GM19025 (cell line): ENCODE measurements around the gene BEND3.
"Not testable (repeated sequence)": the region's sequence is repeated elsewhere in the genome, so short reads cannot be mapped to it uniquely, and the experiment has no call there.

Source experiments
- ATAC-seq: cut with Tn5 transposase; IDR thresholded peaks from one replicate; pipeline ENCODE4 v1.9.1; 2021; ENCODE audit warnings: mild to moderate bottlenecking, low read depth, moderate library complexity; ENCODE audit not compliant: unreplicated experiment

BEND3 gene

GRCh38 chr6:107084459-107084858 lies 30.9 kb downstream of the BEND3 start:
- ATAC-seq, result not testable (repeated sequence)

GRCh38 chr6:107083921-107084320 lies 31.4 kb downstream of the BEND3 start:
- ATAC-seq, result no peak

DNA sequence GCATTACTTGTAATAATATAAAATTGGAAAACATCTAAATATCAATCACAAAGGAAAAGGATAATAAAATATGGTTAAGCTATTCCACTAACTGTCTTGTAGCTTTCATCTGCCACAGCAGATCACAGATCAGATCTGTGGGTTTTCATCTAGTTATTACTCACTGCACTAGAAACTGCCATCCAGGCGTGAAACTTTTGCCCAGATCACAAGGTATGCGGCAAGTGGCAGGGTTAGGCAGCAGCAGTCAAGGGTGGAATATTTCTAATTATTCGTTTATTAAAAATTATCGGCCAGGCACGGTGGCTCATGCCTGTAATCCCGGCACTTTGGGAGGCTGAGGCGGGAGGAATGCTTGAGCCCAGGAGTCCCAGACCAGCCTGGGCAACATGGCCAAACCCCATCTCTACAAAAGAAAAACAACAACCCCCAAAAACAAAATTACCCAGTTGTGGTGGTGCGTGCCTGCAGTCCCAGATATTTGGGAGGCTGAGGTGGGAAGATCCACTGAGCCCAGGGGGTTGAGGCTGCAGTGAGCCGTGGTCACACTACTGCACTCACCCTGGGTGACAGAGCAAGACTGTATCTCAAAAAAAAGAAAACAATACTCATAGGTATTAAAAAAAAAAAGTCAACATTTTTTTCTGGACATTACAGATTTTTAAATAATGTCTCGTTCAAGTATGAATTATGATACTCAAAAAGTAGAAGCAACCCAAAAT lies 32.1 kb downstream of the BEND3 start:
- ATAC-seq, result peak; percentile 74

- ATAC-seq, result no peak
These were observed 33.3 kb downstream of the BEND3 start for GRCh38 chr6:107082045-107082444.

DNA sequence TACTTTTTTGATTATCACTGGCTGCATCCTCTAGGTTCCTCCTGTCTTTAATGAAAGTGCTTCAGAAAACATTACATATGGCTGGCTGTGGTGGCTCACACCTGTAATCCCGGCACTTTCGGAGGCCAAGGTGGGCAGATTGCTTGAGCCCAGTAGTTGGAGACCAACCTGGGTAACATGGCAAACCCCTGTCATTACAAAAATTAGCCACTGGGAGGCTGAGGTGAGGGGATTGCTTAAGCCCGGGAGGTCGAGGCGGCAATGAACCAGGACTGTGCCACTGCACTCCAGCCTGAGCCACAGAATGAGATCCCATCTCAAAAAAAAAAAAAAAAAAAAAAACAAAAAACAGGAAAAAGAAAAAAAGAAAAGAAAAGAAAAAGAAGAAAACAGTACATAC lies 35.3 kb downstream of the BEND3 start:
- no peak for ATAC-seq

DNA sequence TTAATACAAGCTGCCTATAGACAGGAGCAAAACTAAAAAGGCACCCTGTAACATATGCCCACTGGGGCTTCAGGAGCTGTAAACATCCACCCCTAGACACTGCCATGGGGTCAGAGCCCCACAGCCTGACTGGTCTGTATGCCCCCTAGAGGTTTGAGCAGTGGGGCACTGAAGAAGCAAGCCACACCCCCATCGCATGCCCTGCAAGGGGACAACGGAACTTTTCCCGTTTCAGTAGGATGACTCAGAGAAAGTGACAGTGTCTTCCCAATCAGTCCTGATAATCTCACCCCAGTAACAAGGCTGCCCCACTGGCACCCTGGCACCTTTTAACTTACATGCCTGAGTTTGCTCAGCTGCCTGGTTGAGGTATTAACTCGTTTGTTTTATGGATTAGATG lies 35.9 kb downstream of the BEND3 start:
- ATAC-seq, result no peak

- ATAC-seq, result no peak
These were observed 37.6 kb downstream of the BEND3 start for GRCh38 chr6:107077710-107078109.

DNA sequence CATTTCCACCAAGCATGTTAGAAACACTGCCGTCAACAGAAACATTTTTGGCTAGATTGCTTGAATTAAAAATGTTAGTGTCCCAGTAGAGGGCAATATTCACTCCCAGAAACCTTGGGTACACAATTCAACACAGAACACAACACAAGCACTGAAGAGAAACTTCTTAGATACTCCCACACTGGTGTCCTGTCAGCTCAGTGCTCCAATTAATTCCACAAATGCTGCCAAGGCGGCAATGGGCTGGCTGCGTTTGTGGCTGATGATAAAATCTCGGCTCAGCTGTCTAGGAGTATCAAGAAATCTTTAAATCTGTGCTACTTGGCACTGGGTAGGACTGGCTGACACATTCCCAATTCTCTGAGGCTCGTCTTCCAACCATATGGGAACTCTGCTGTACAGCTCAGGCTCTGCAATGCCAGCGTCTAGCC lies 39.3 kb downstream of the BEND3 start:
- no peak for ATAC-seq

- no peak for ATAC-seq
These were observed 44.6 kb downstream of the BEND3 start for GRCh38 chr6:107070686-107071085.

GRCh38 chr6:107069631-107070548 lies 45.4 kb downstream of the BEND3 start:
- ATAC-seq, result no peak

GRCh38 chr6:107068691-107069630 lies 46.4 kb downstream of the BEND3 start:
- ATAC-seq, result no peak

GRCh38 chr6:107066697-107067659 lies 48.3 kb downstream of the BEND3 start:
- ATAC-seq, result no peak

DNA sequence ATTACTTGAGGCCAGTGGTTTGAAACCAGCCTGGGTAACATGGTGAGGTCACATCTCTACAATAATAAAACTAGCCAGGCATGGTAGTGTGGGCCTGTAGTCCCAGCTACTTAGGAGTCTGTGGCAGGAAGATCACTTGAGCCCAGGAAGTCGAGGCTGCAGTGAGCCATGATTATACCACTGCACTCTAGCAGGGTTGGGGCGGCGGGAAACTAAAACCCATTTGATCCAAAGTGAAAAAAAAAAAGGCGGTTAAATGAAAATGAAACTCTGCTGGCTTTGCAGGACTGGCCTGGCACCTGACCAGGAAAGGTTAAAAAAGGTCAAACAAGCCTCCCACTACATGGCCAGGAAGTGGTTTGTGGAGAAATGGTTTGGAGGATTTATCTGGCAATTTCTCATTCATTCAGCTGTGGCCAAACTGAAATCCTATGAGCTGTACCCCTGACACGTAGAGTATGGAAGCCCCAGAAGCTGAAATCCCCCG lies 50.7 kb downstream of the BEND3 start:
- no peak for ATAC-seq

DNA sequence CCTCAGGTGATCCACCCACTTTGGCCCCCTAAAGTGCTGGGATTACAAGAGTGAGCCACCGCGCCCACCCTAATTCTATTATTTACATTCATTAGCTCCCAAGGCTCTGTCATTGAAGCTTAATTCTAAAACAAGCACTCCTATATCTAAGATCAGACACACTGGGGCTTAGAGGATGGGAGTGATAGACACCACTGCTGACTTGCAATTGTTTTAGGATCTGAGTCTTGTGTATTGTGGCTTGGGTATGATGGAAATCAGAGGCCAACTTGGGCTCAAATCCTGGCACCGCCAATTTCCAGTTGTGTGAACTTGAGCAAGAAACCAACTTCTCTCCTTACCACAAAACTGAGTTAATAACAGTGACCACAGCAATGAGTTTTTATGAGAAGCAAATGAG lies 52.6 kb downstream of the BEND3 start:
- ATAC-seq, result no peak

- peak; percentile 57 for ATAC-seq
These were observed 53.9 kb downstream of the BEND3 start for GRCh38 chr6:107061125-107062020.

DNA sequence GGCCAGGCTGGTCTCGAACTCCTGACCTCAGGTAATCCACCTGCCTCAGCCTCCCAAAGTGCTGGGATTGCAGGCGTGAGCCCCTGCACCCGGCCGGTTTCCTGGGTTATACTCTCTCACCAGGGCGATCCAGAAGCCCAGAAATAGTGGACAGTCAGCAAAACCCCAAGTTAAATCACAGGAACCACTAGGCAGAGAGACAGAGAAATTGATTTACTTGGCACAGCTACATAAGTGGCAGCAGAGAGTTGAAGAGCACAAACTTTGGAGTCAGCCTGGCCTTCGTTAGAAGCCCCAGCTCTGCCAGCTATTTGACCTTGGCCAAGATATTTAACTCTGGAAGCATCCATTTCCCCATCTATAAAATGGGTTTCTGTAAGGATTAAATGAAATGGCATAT lies 54.6 kb downstream of the BEND3 start:
- no peak for ATAC-seq

- no peak for ATAC-seq
These were observed 55.7 kb downstream of the BEND3 start for GRCh38 chr6:107059606-107060005.

- ATAC-seq, result no peak
These were observed 57.6 kb downstream of the BEND3 start for GRCh38 chr6:107057679-107058078.
